ENCODE measurements around the gene PIGR. TPM values are rescaled to one million over a fixed set of nuclear protein-coding genes. Genes with fewer than 3 reads are reported as not detected.

The PIGR gene
- total and polyA plus RNA-seq, 9 of the 15 experiments (the other 6 are each of a cell fraction or from before 2014, with no cell fraction given): 0.01 to 1.5 (median 0.03) TPM; not detected in 4

DNA sequence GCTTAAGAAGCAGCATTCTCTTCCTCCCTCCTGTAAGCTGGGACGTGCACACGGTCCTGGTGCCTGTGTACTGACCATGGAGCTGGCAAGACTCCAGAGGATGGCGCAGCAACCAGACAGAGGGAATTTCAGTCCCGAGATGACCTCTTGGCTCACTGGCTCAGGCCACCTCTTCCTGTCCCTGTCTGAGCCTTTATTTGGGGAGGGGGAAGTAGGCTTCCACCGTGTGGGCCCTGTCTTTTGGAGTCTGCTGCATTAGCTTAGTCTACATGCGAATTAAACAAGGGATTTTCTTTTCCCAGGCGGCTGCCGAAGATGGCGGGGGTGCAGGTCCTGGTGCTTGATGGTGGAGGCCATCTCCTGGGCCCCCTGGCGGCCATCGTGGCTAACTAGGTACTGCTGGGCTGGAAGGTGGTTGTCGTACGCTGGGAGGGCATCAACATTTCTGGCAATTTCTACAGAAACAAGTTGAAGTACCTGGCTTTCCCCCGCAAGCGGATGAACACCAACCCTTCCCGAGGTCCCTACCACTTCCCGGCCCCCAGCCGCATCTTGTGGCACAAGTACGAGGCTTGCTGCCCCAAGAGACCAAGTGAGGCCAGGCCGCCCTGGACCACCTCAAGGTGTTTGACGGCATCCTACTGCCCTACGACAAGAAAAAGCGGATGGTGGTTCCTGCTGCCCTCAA is 38.8 kb downstream of the PIGR start (continued):
- TF ChIP-seq, protein P1, sequence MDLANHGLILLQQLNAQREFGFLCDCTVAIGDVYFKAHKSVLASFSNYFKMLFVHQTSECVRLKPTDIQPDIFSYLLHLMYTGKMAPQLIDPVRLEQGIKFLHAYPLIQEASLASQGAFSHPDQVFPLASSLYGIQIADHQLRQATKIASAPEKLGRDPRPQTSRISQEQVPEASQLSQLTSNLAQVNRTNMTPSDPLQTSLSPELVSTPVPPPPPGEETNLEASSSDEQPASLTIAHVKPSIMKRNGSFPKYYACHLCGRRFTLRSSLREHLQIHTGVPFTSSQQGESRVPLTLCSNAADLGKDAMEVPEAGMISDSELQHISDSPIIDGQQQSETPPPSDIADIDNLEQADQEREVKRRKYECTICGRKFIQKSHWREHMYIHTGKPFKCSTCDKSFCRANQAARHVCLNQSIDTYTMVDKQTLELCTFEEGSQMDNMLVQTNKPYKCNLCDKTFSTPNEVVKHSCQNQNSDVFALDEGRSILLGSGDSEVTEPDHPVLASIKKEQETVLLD (IDR thresholded peaks at IDR 0.05): no peak
- no peak for TF ChIP-seq MIER1 (IDR thresholded peaks at IDR 0.05; ENCODE audit: low read depth)
- TF ChIP-seq, protein P2, sequence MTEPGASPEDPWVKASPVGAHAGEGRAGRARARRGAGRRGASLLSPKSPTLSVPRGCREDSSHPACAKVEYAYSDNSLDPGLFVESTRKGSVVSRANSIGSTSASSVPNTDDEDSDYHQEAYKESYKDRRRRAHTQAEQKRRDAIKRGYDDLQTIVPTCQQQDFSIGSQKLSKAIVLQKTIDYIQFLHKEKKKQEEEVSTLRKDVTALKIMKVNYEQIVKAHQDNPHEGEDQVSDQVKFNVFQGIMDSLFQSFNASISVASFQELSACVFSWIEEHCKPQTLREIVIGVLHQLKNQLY (CRISPR knock-in tag; conservative IDR thresholded peaks at IDR 0.05): no peak
- no peak for TF ChIP-seq CCNT2 (IDR thresholded peaks at IDR 0.05; ENCODE audit: borderline replicate concordance, extremely low read depth, insufficient read length, low read depth, low read length)
- no peak for TF ChIP-seq TAF1 (IDR thresholded peaks at IDR 0.05; ENCODE audit: control insufficient read depth, extremely low read depth, insufficient read depth, low read length, severe bottlenecking)
- peak; percentile 12; the same call in 1 of the 2 replicates for TF ChIP-seq ETV5 (CRISPR knock-in tag; IDR thresholded peaks at IDR 0.05; ENCODE audit: low read depth)
- TF ChIP-seq, protein P3, sequence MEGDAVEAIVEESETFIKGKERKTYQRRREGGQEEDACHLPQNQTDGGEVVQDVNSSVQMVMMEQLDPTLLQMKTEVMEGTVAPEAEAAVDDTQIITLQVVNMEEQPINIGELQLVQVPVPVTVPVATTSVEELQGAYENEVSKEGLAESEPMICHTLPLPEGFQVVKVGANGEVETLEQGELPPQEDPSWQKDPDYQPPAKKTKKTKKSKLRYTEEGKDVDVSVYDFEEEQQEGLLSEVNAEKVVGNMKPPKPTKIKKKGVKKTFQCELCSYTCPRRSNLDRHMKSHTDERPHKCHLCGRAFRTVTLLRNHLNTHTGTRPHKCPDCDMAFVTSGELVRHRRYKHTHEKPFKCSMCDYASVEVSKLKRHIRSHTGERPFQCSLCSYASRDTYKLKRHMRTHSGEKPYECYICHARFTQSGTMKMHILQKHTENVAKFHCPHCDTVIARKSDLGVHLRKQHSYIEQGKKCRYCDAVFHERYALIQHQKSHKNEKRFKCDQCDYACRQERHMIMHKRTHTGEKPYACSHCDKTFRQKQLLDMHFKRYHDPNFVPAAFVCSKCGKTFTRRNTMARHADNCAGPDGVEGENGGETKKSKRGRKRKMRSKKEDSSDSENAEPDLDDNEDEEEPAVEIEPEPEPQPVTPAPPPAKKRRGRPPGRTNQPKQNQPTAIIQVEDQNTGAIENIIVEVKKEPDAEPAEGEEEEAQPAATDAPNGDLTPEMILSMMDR (IDR thresholded peaks at IDR 0.05 in 2 of 3, conservative IDR thresholded peaks at IDR 0.05 in 1 of 3; ENCODE audit: insufficient read depth in 2 of 3, low read depth in 1 of 3, low read length in 3 of 3): peak; percentile 82 to 92 (median 87)
- TF ChIP-seq STAT5B (CRISPR knock-in tag; IDR thresholded peaks at IDR 0.05): no peak
- TF ChIP-seq MED1 (CRISPR knock-in tag; IDR thresholded peaks at IDR 0.05; ENCODE audit: borderline replicate concordance): no peak
- no peak for TF ChIP-seq HNRNPUL1 (IDR thresholded peaks at IDR 0.05; ENCODE audit: low read length)
- TF ChIP-seq SNIP1 (IDR thresholded peaks at IDR 0.05; ENCODE audit: low read depth): no peak
- TF ChIP-seq, protein P4, sequence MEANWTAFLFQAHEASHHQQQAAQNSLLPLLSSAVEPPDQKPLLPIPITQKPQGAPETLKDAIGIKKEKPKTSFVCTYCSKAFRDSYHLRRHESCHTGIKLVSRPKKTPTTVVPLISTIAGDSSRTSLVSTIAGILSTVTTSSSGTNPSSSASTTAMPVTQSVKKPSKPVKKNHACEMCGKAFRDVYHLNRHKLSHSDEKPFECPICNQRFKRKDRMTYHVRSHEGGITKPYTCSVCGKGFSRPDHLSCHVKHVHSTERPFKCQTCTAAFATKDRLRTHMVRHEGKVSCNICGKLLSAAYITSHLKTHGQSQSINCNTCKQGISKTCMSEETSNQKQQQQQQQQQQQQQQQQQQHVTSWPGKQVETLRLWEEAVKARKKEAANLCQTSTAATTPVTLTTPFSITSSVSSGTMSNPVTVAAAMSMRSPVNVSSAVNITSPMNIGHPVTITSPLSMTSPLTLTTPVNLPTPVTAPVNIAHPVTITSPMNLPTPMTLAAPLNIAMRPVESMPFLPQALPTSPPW (CRISPR knock-in tag; IDR thresholded peaks at IDR 0.05): peak; percentile 39
- TF ChIP-seq PCBP2 (IDR thresholded peaks at IDR 0.05; ENCODE audit: low read depth, low read length, poor library complexity, severe bottlenecking): no peak
- no peak for TF ChIP-seq HDAC3 (IDR thresholded peaks at IDR 0.05; ENCODE audit: borderline replicate concordance, partially characterized antibody)
- TF ChIP-seq, protein P5, sequence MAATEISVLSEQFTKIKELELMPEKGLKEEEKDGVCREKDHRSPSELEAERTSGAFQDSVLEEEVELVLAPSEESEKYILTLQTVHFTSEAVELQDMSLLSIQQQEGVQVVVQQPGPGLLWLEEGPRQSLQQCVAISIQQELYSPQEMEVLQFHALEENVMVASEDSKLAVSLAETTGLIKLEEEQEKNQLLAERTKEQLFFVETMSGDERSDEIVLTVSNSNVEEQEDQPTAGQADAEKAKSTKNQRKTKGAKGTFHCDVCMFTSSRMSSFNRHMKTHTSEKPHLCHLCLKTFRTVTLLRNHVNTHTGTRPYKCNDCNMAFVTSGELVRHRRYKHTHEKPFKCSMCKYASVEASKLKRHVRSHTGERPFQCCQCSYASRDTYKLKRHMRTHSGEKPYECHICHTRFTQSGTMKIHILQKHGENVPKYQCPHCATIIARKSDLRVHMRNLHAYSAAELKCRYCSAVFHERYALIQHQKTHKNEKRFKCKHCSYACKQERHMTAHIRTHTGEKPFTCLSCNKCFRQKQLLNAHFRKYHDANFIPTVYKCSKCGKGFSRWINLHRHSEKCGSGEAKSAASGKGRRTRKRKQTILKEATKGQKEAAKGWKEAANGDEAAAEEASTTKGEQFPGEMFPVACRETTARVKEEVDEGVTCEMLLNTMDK (IDR thresholded peaks at IDR 0.05; ENCODE audit: borderline replicate concordance, insufficient read depth, low read depth, low read length, poor library complexity, severe bottlenecking): peak; percentile 75
- no peak for TF ChIP-seq POLR2H (tag; IDR thresholded peaks at IDR 0.05; ENCODE audit: low read depth)
- no peak for TF ChIP-seq DIDO1 (tag; IDR thresholded peaks at IDR 0.05; ENCODE audit: low read depth)
